Naive thymus-derived CD4-positive, alpha-beta T cell (primary cell): ENCODE data around the gene NKD1. TPM values are rescaled to one million over a fixed set of nuclear protein-coding genes. Genes with fewer than 3 reads are reported as not detected.

ENCODE experiments used
- ATAC-seq: fragments of 150-1000 bp; cut with Tn5 transposase; 2 replicates; pipeline ENCODE4 v1.10.0; 2021; ENCODE audit warnings: mild to moderate bottlenecking, moderate library complexity
- CTCF ChIA-PET: fragments of 350-600 bp; sonication (Branson Sonifier 250); formaldehyde crosslinking; loops from one replicate; lab custom pipeline; 2021; ENCODE audit warnings: antibody characterized with exemption; lab: Charles Lee
- POLR2A ChIA-PET: fragments of 350-600 bp; sonication (Branson Sonifier 250); formaldehyde crosslinking; loops from one replicate; lab custom pipeline; 2021; ENCODE audit warnings: antibody characterized with exemption, inconsistent platforms; lab: Charles Lee
- DNase-seq, 9 donors: peaks; one replicate each; pipeline versions ENCODE4 v3.0.0 to v3.0.0-alpha.2; 2020 to 2022; ENCODE audit warnings: mixed read lengths in 1 of 9
- H3K27ac ChIP-seq: one replicate; pipeline ENCODE4 v1.7.0; 2013; ENCODE audit warnings: mild to moderate bottlenecking, low read depth, low read length, moderate library complexity
- H3K27me3 ChIP-seq, 2 donors: one replicate each; pipeline ENCODE4 v1.7.0; 2013; ENCODE audit warnings: low read length in 2 of 2, mild to moderate bottlenecking in 2 of 2, moderate library complexity in 2 of 2; ENCODE audit not compliant: control insufficient read depth in 2 of 2, insufficient read depth in 2 of 2
- H3K36me3 ChIP-seq, 3 experiments: 1 replicate in 2 of 3; 2 replicates in 1 of 3; pipeline ENCODE4 v1.7.0; 2013; ENCODE audit warnings: low read length in 3 of 3, mild to moderate bottlenecking in 3 of 3, moderate library complexity in 1 of 3; ENCODE audit not compliant: insufficient read depth in 3 of 3, control insufficient read depth in 2 of 3
- H3K4me1 ChIP-seq, 2 donors: one replicate each; pipeline ENCODE4 v1.7.0; 2013; ENCODE audit warnings: low read length in 2 of 2, mild to moderate bottlenecking in 2 of 2, moderate library complexity in 1 of 2; ENCODE audit not compliant: control insufficient read depth in 2 of 2, insufficient read depth in 2 of 2
- H3K4me3 ChIP-seq: 2 replicates; pipeline ENCODE4 v1.7.0; 2013; ENCODE audit warnings: mild to moderate bottlenecking, low read length
- H3K9me3 ChIP-seq, 3 experiments: 1 replicate in 2 of 3; 2 replicates in 1 of 3; pipeline ENCODE4 v1.7.0; 2013; ENCODE audit warnings: low read length in 3 of 3; ENCODE audit not compliant: control insufficient read depth in 2 of 3
- H3K27ac Mint-ChIP-seq, 9 donors: one replicate each; pipeline ENCODE4 v1.8.0; 2020 to 2022; ENCODE audit warnings: mixed read lengths in 9 of 9, mild to moderate bottlenecking in 8 of 9, moderate library complexity in 5 of 9, inconsistent platforms in 2 of 9
- H3K27me3 Mint-ChIP-seq, 5 donors: one replicate each; pipeline ENCODE4 v1.8.0; 2021 to 2022; ENCODE audit warnings: mixed read lengths in 5 of 5, mild to moderate bottlenecking in 1 of 5
- H3K36me3 Mint-ChIP-seq, 5 donors: one replicate each; pipeline ENCODE4 v1.8.0; 2020 to 2022; ENCODE audit warnings: mixed read lengths in 5 of 5, mild to moderate bottlenecking in 3 of 5, inconsistent platforms in 1 of 5
- H3K4me1 Mint-ChIP-seq, 7 donors: one replicate each; pipeline ENCODE4 v1.8.0; 2020 to 2022; ENCODE audit warnings: mixed read lengths in 7 of 7, mild to moderate bottlenecking in 3 of 7, inconsistent platforms in 1 of 7
- H3K4me3 Mint-ChIP-seq, 10 donors: one replicate each; pipeline ENCODE4 v1.8.0; 2020 to 2022; ENCODE audit warnings: mild to moderate bottlenecking in 10 of 10, mixed read lengths in 10 of 10, moderate library complexity in 6 of 10, inconsistent platforms in 2 of 10
- H3K9me3 Mint-ChIP-seq, 11 donors: one replicate each; pipeline ENCODE4 v1.8.0; 2020 to 2022; ENCODE audit warnings: mixed read lengths in 11 of 11, mild to moderate bottlenecking in 4 of 11, inconsistent platforms in 1 of 11, moderate library complexity in 1 of 11
- intact Hi-C, 2 donors: fragments of 100-400 bp; cut with micrococcal nuclease; formaldehyde crosslinking; loops; one replicate each; pipeline ENCODE4 v1.15.1; 2023
- polyA plus RNA-seq, 2 donors: library from polyadenylated mRNA; unstranded; fragments of 300-500 nt; fragmentation: Illumina TruSeq; gene quantifications; one replicate each; pipeline ENCODE4 v1.2.3, GENCODE V29; 2021
- total RNA-seq, 6 experiments: library from RNA in 5 of 6; stranded (reverse) in 5 of 6; gene quantifications; 1 replicate in 5 of 6; 2 replicates in 1 of 6; pipeline ENCODE4 v1.2.3 and lab custom pipeline; 2021 to 2026

Gene NKD1
- total and polyA plus RNA-seq, 7 experiments from 2014 or later: 0.36 to 7.9 (median 5.0) TPM

DNA sequence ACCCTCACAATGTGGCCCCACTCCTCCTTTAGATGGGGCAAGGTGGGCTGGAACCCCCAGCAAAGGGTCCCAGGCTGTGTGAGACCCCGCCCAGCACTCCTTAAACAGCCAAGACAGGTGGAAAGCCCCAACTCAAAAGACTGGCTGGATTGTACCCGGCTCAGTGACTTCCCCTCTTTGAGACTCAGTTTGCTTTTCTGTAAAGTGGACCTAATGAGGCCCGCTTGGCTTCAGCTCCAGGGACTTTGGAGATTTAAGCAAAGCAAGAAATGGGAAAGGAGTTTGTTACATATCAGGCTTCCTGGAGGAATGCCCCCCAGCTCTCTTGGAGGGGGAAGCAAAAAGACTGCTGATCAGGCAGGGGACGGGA is 93.6 kb downstream of the NKD1 start:
- intact Hi-C loops: loop anchor here in 1 of 2 donors (5.0 kb wide), 1 partner anchor 275 kb away; the partner anchor contains the start of gene BRD7
- H3K4me1 Mint-ChIP-seq: peaks cover 5 to 15% (median 7%) of the 10 kb centered on the region in 7 donors
- H3K9me3 Mint-ChIP-seq: peaks cover 0 to 2% (median 0%) of the 10 kb centered on the region in 11 donors
- no peaks in the 10 kb centered on the region for H3K36me3 Mint-ChIP-seq
- no peaks in the 10 kb centered on the region for H3K27me3 Mint-ChIP-seq
- ChIA-PET POLR2A (no interaction called here), CTCF (interaction anchor here (0.5 to 2.4 kb wide), 3 partner anchors 315 to 510 kb away, joined by 3 to 6 read pairs (median 3); no protein-coding TSS in a partner anchor)
- H3K4me3 Mint-ChIP-seq: no peak overlapping the region
- DNase-seq (no peak), ATAC-seq (no peak)
- H3K27ac Mint-ChIP-seq: no peak overlapping the region
- no peaks in the 10 kb centered on the region for H3K36me3 ChIP-seq
- no peaks in the 10 kb centered on the region for H3K9me3 ChIP-seq
- no peak overlapping the region for H3K4me3 ChIP-seq
- H3K27ac ChIP-seq: no peak overlapping the region
- no peaks in the 10 kb centered on the region for H3K4me1 ChIP-seq
- no peaks in the 10 kb centered on the region for H3K27me3 ChIP-seq

DNA sequence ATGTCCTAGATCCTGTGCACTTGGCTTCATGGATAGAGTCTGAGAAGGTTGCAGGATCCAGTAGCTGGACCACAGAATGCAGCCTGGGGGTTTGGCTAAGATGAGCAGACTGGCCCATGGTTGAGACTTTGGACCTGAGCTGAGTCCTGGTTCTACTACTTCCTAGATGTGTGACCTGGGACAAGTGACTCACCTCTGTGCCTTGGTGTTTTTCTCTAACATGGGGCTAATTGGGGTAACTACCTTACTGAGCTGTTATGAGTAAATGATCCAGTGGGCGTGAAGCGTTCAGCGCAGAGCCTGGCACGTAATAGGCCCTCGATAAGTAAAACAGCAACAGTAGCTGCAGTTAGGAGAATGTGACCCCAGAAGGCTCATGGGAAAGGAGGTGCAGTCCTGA is 94.2 kb downstream of the NKD1 start:
- no peak for DNase-seq
- no peaks in the 10 kb centered on the region for H3K36me3 ChIP-seq

DNA sequence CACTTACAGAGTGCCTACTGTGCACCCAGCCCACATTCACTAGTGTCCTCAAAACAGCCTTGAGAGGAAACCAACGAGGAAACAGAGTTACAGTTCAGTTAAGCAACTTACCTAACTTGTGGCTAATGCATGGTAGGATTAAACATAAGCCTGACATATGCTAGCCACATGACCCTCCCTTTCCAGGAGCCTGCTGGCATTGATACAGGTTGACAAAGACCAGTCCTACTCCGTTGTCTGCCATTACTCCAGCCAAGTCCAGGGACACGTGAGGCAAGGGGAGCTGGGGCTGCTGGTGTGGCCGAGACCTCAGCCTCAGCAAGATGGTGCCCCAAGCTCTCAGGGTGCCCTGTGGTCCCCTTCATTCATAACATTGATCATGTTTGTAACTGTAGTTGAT is 95.0 kb downstream of the NKD1 start:
- Mint-ChIP-seq H3K4me1 (peaks cover 5 to 7% (median 6%) of the 10 kb centered on the region in 7 donors), H3K36me3 (peaks cover 0 to 1% (median 0%) of the 10 kb centered on the region in 5 donors), H3K4me3 (no peak overlapping the region), H3K27me3 (no peaks in the 10 kb centered on the region), H3K9me3 (peaks cover 0 to 2% (median 0%) of the 10 kb centered on the region in 11 donors), H3K27ac (no peak overlapping the region)
- Histone ChIP-seq H3K4me3 (no peak overlapping the region), H3K27me3 (no peaks in the 10 kb centered on the region), H3K27ac (no peak overlapping the region), H3K9me3 (no peaks in the 10 kb centered on the region), H3K4me1 (no peaks in the 10 kb centered on the region), H3K36me3 (no peaks in the 10 kb centered on the region)
- ATAC-seq: no peak
- DNase-seq: no peak
- CTCF ChIA-PET: interaction anchor here (1.0 to 2.4 kb wide), 3 partner anchors 9 to 316 kb away, joined by 3 to 6 read pairs (median 3); no protein-coding TSS in a partner anchor
- intact Hi-C loops: loop anchor here in 1 of 2 donors (5.0 kb wide), 1 partner anchor 276 kb away; the partner anchor contains the start of gene BRD7
- POLR2A ChIA-PET: interaction anchor here (1.0 kb wide), 1 partner anchor 273 kb away, joined by 4 read pairs; no protein-coding TSS in a partner anchor

More for the DNA sequence above, 94.2 kb downstream of the NKD1 start:
- H3K27me3 ChIP-seq: no peaks in the 10 kb centered on the region
- POLR2A ChIA-PET: no interaction called here
- H3K4me3 Mint-ChIP-seq: no peak overlapping the region
- intact Hi-C loops: loop anchor here in 1 of 2 donors (5.0 kb wide), 1 partner anchor 275 kb away; the partner anchor contains the start of gene BRD7
- no peaks in the 10 kb centered on the region for H3K36me3 Mint-ChIP-seq
- no peak for ATAC-seq
- no peaks in the 10 kb centered on the region for H3K4me1 ChIP-seq
- H3K27me3 Mint-ChIP-seq: no peaks in the 10 kb centered on the region
- H3K4me1 Mint-ChIP-seq: peaks cover 5 to 10% (median 6%) of the 10 kb centered on the region in 7 donors
- no peaks in the 10 kb centered on the region for H3K9me3 ChIP-seq
- H3K27ac Mint-ChIP-seq: no peak overlapping the region
- no peak overlapping the region for H3K27ac ChIP-seq
- H3K4me3 ChIP-seq: no peak overlapping the region
- peaks cover 0 to 2% (median 0%) of the 10 kb centered on the region in 11 donors for H3K9me3 Mint-ChIP-seq
- CTCF ChIA-PET: interaction anchor here (0.5 to 2.4 kb wide), 4 partner anchors 36 to 510 kb away, joined by 3 to 6 read pairs (median 3); no protein-coding TSS in a partner anchor

DNA sequence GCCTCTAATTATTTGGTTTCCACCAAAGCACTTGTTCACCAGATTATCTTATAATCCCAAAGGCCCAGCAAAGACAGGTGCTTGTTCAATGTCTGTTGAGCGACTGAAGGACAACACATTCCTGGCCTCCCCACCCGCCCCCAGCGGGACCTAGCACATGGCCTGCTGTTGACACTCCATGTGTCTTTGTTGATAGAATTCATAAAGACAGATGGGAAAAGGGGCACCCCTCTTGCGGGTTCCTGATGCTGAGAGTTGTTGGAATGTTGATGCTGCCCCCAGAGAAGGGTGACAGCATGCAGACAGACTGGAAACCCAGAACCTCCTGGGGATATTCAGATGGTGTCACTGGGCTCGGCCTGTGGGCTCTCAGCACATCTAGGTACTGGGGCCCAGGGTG is 96.0 kb downstream of the NKD1 start:
- Mint-ChIP-seq H3K27ac (peak overlapping the region in 1 of 9 donors; percentile 0), H3K4me3 (no peak overlapping the region), H3K36me3 (peaks cover 0 to 11% (median 0%) of the 10 kb centered on the region in 5 donors), H3K4me1 (peaks cover 5 to 7% (median 6%) of the 10 kb centered on the region in 7 donors), H3K27me3 (no peaks in the 10 kb centered on the region), H3K9me3 (peaks cover 0 to 2% (median 0%) of the 10 kb centered on the region in 11 donors)
- no peak overlapping the region for H3K27ac ChIP-seq
- H3K4me1 ChIP-seq: no peaks in the 10 kb centered on the region
- ATAC-seq (no peak), DNase-seq (no peak)
- ChIA-PET POLR2A (interaction anchor here (1.0 kb wide), 2 partner anchors 274 to 618 kb away, joined by 3 to 4 read pairs; no protein-coding TSS in a partner anchor), CTCF (interaction anchor here (0.9 to 1.6 kb wide), 10 partner anchors 8 to 431 kb away, joined by 3 to 7 read pairs (median 4); no protein-coding TSS in a partner anchor)
- H3K36me3 ChIP-seq: no peaks in the 10 kb centered on the region
- intact Hi-C loops: loop anchor here in 1 of 2 donors (1.0 to 5.0 kb wide), 3 partner anchors 277 to 430 kb away; partner anchors contain the start of gene BRD7
- H3K4me3 ChIP-seq: no peak overlapping the region
- no peaks in the 10 kb centered on the region for H3K27me3 ChIP-seq
- H3K9me3 ChIP-seq: no peaks in the 10 kb centered on the region

DNA sequence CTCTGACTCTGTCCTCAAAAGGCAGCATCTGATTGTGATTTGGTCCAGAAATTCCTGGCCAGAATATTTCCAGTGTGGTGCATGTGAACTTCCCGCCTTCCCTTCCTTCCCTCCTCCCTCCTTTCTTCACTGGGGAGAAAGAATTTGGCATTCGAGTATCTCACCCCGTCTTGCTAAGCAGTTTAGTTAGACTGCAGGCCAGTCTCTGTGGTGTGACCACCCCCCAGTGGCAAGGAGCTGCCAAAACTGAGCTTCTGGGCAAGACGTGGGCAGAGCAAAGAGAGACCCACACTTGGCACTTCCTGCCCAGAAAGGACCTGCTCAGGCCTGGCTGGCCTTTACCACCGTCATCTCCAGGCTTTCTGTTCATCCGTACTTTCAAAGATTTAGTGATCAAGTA is 96.5 kb downstream of the NKD1 start:
- Mint-ChIP-seq H3K27ac (peak overlapping the region in 5 of 9 donors; percentile 0 to 39 (median 16)), H3K9me3 (peaks cover 0 to 2% (median 0%) of the 10 kb centered on the region in 11 donors), H3K4me3 (no peak overlapping the region), H3K36me3 (peaks cover 0 to 14% (median 0%) of the 10 kb centered on the region in 5 donors), H3K4me1 (peaks cover 5 to 7% (median 6%) of the 10 kb centered on the region in 7 donors), H3K27me3 (no peaks in the 10 kb centered on the region)
- intact Hi-C loops: loop anchor here in 1 of 2 donors (1.0 to 5.0 kb wide), 3 partner anchors 277 to 430 kb away; partner anchors contain the start of gene BRD7
- DNase-seq: peak in 6 of 9 donors; percentile 31 to 53 (median 48)
- Histone ChIP-seq H3K36me3 (no peaks in the 10 kb centered on the region), H3K27me3 (no peaks in the 10 kb centered on the region), H3K4me1 (no peaks in the 10 kb centered on the region), H3K9me3 (no peaks in the 10 kb centered on the region), H3K27ac (no peak overlapping the region), H3K4me3 (no peak overlapping the region)
- ChIA-PET CTCF (interaction anchor here (0.6 to 1.5 kb wide), 13 partner anchors 9 to 431 kb away, joined by 3 to 7 read pairs (median 4); no protein-coding TSS in a partner anchor), POLR2A (interaction anchor here (0.8 to 1.0 kb wide), 3 partner anchors 97 to 619 kb away, joined by 3 read pairs; no protein-coding TSS in a partner anchor)
- ATAC-seq: peak; percentile 72

DNA sequence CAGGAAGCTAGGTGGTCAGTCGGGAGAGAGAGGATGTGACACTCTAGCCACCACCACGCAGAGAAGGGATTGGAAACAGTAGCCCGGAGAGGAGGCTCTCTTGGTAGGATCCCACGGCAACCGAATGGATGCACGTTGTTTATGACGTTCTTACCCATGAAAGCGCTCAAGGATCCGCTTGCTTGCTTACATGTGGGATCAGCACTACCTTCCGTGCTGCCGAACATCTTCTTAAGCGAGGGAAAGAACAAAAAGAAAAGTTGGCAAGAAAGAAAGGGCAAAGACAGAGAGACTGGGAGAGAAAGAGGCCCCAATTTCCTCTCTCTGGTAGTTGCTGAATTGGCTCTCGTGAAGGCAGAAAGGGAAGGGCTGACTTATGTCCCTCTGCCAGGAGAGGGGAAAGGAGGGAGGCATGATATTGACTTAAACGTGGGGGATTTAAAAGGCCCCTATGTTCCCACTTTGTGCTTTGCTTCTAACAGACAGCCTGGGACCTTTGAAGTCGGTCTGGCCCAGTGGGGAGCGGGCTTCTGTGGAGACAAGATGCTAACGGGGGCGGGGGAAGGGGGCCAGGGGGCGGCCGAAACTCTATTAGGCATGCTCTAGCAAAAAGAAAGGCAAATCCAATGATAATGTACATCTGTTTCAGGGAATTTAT is 97.5 kb downstream of the NKD1 start:
- peak overlapping the region in 1 of 9 donors; percentile 20 for H3K27ac Mint-ChIP-seq

More for the DNA sequence above, 97.5 kb downstream of the NKD1 start:
- Histone ChIP-seq H3K27me3 (no peaks in the 10 kb centered on the region), H3K36me3 (no peaks in the 10 kb centered on the region), H3K9me3 (no peaks in the 10 kb centered on the region), H3K4me3 (no peak overlapping the region), H3K27ac (no peak overlapping the region), H3K4me1 (no peaks in the 10 kb centered on the region)
- DNase-seq: no peak
- POLR2A ChIA-PET: interaction anchor here (0.6 to 0.8 kb wide), 2 partner anchors 85 to 96 kb away, joined by 3 to 4 read pairs; no protein-coding TSS in a partner anchor
- peaks cover 0 to 2% (median 0%) of the 10 kb centered on the region in 11 donors for H3K9me3 Mint-ChIP-seq
- H3K36me3 Mint-ChIP-seq: peaks cover 0 to 18% (median 0%) of the 10 kb centered on the region in 5 donors
- peaks cover 5 to 8% (median 6%) of the 10 kb centered on the region in 7 donors for H3K4me1 Mint-ChIP-seq
- H3K27me3 Mint-ChIP-seq: no peaks in the 10 kb centered on the region
- no peak for ATAC-seq
- CTCF ChIA-PET: interaction anchor here (0.7 to 1.5 kb wide), 9 partner anchors 10 to 370 kb away, joined by 3 to 7 read pairs (median 3); no protein-coding TSS in a partner anchor
- intact Hi-C loops: no loop called here
- no peak overlapping the region for H3K4me3 Mint-ChIP-seq
